Smooth muscle cell (in vitro differentiated cells): ENCODE data around the gene CDK19. TPM values are rescaled to one million over a fixed set of nuclear protein-coding genes. Genes with fewer than 3 reads are reported as not detected.

Experiments
- DNase-seq: peaks from one replicate; lab custom pipeline; 2025; ENCODE audit not compliant: unreplicated experiment; lab: John Stamatoyannopoulos, UW
- H2AFZ ChIP-seq: fragments of 200-600 bp; sonication (generic); 2 replicates; pipeline ENCODE4 v1.6.0; 2016; ENCODE audit warnings: antibody characterized with exemption, low read depth, mild to moderate bottlenecking
- H3F3A ChIP-seq: fragments of 200-600 bp; sonication (generic); 2 replicates; pipeline ENCODE4 v1.6.0; 2017; ENCODE audit warnings: antibody characterized with exemption, low read depth
- H3K27ac ChIP-seq: fragments of 200-600 bp; sonication (generic); 2 replicates; pipeline ENCODE4 v1.5.1; 2016; ENCODE audit warnings: low read depth, mild to moderate bottlenecking
- H3K27me3 ChIP-seq: fragments of 200-600 bp; sonication (generic); 2 replicates; pipeline ENCODE4 v1.6.1; 2016; ENCODE audit warnings: low read depth, mild to moderate bottlenecking
- H3K36me3 ChIP-seq: fragments of 200-600 bp; sonication (generic); 2 replicates; pipeline ENCODE4 v1.5.1; 2016; ENCODE audit warnings: low read depth
- H3K4me1 ChIP-seq: fragments of 200-600 bp; sonication (generic); 2 replicates; pipeline ENCODE4 v1.5.1; 2016; ENCODE audit warnings: low read depth
- H3K4me2 ChIP-seq: fragments of 200-600 bp; sonication (generic); 2 replicates; pipeline ENCODE4 v1.6.0; 2016; ENCODE audit warnings: mild to moderate bottlenecking
- H3K4me3 ChIP-seq: fragments of 200-600 bp; sonication (generic); 2 replicates; pipeline ENCODE4 v1.5.1; 2016; ENCODE audit warnings: mild to moderate bottlenecking
- H3K79me2 ChIP-seq: fragments of 200-600 bp; sonication (generic); 2 replicates; pipeline ENCODE4 v1.6.0; 2016; ENCODE audit warnings: low read depth, mild to moderate bottlenecking
- H3K9ac ChIP-seq: fragments of 200-600 bp; sonication (generic); 2 replicates; pipeline ENCODE4 v1.6.0; 2016; ENCODE audit warnings: low read depth
- H3K9me3 ChIP-seq: fragments of 200-600 bp; sonication (generic); replicated peaks from 2 replicates; pipeline ENCODE4 v1.5.1; 2016; ENCODE audit warnings: low read depth
- H4K20me1 ChIP-seq: fragments of 200-600 bp; sonication (generic); 2 replicates; pipeline ENCODE4 v1.6.0; 2016; ENCODE audit warnings: low read depth
- WGBS: methylation state at CpG from one replicate; pipeline ENCODE4 v1.1.7; 2016; ENCODE audit warnings: low lambda C conversion rate; 5-methylcytosine and 5-hydroxymethylcytosine counted together
- polyA plus RNA-seq: library from polyadenylated mRNA; unstranded; fragments of >200 nt; fragmentation: Nextera tagmentation; extraction: Ambion mirVana; gene quantifications from 2 replicates; pipeline ENCODE4 v1.2.1, GENCODE V29; 2016
- total RNA-seq: library from RNA; depleted of rRNA; stranded (reverse); fragments of >200 nt; gene quantifications from 2 replicates; pipeline ENCODE4 v1.2.3, GENCODE V29; 2014
- TF ChIP-seq, protein P1 (sequence below): fragments of 200-600 bp; sonication (generic); IDR thresholded peaks from 2 replicates; pipeline ENCODE4 v1.5.1; 2017; ENCODE audit warnings: borderline replicate concordance, mild to moderate bottlenecking, antibody characterized with exemption; ENCODE audit not compliant: insufficient read depth, poor library complexity, severe bottlenecking

The CDK19 gene
- total and polyA plus RNA-seq, 2 experiments from 2014 or later, result 3.7 to 14.0 TPM

GRCh38 chr6:110620065-110620464, 195.2 kb downstream of the CDK19 start:
- H3K4me3 ChIP-seq, result no peak overlapping the region
- H3K4me2 ChIP-seq, result no peak overlapping the region
- H4K20me1 ChIP-seq, result no peaks in the 10 kb centered on the region
- no peaks in the 10 kb centered on the region for H3K79me2 ChIP-seq
- H3K36me3 ChIP-seq, result peaks cover 4% of the 10 kb centered on the region
- no peak overlapping the region for H3K27ac ChIP-seq
- DNase-seq, result no peak
- 35% methylated on average over 1 of the region's 1 CpG for WGBS
- no peaks in the 10 kb centered on the region for H3K4me1 ChIP-seq
- no peaks in the 10 kb centered on the region for H3K27me3 ChIP-seq
- H2AFZ ChIP-seq, result no peak overlapping the region
- no peaks in the 10 kb centered on the region for H3F3A ChIP-seq
- no peak overlapping the region for H3K9ac ChIP-seq
- H3K9me3 ChIP-seq, result no peaks in the 10 kb centered on the region
- TF ChIP-seq, protein P1, sequence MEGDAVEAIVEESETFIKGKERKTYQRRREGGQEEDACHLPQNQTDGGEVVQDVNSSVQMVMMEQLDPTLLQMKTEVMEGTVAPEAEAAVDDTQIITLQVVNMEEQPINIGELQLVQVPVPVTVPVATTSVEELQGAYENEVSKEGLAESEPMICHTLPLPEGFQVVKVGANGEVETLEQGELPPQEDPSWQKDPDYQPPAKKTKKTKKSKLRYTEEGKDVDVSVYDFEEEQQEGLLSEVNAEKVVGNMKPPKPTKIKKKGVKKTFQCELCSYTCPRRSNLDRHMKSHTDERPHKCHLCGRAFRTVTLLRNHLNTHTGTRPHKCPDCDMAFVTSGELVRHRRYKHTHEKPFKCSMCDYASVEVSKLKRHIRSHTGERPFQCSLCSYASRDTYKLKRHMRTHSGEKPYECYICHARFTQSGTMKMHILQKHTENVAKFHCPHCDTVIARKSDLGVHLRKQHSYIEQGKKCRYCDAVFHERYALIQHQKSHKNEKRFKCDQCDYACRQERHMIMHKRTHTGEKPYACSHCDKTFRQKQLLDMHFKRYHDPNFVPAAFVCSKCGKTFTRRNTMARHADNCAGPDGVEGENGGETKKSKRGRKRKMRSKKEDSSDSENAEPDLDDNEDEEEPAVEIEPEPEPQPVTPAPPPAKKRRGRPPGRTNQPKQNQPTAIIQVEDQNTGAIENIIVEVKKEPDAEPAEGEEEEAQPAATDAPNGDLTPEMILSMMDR, result no peak

- WGBS, result 69% methylated on average over 2 of the region's 2 CpGs
- H2AFZ ChIP-seq, result no peak overlapping the region
- H3K79me2 ChIP-seq, result no peaks in the 10 kb centered on the region
- DNase-seq, result no peak
- no peaks in the 10 kb centered on the region for H3K9me3 ChIP-seq
- H3F3A ChIP-seq, result no peaks in the 10 kb centered on the region
- H3K4me3 ChIP-seq, result no peak overlapping the region
- H4K20me1 ChIP-seq, result no peaks in the 10 kb centered on the region
- no peak overlapping the region for H3K27ac ChIP-seq
- H3K36me3 ChIP-seq, result peaks cover 4% of the 10 kb centered on the region
- no peaks in the 10 kb centered on the region for H3K27me3 ChIP-seq
- H3K9ac ChIP-seq, result no peak overlapping the region
- TF ChIP-seq, protein P1, result no peak
- no peak overlapping the region for H3K4me2 ChIP-seq
- H3K4me1 ChIP-seq, result no peaks in the 10 kb centered on the region
These were observed 195.9 kb downstream of the CDK19 start for GRCh38 chr6:110619275-110619908.

- Histone ChIP-seq H3K27me3 (no peaks in the 10 kb centered on the region), H3K79me2 (no peaks in the 10 kb centered on the region), H3K4me1 (no peaks in the 10 kb centered on the region), H3F3A (no peaks in the 10 kb centered on the region), H2AFZ (no peak overlapping the region), H3K4me3 (no peak overlapping the region), H3K36me3 (peaks cover 4% of the 10 kb centered on the region), H3K4me2 (no peak overlapping the region), H3K9ac (no peak overlapping the region), H3K9me3 (no peaks in the 10 kb centered on the region), H3K27ac (no peak overlapping the region), H4K20me1 (no peaks in the 10 kb centered on the region)
- DNase-seq, result no peak
- WGBS, result 34% methylated on average over 3 of the region's 3 CpGs
- TF ChIP-seq, protein P1, result no peak
These were observed 196.5 kb downstream of the CDK19 start for GRCh38 chr6:110618591-110619267.
